Measurements from ENCODE around the gene POLG. TPM values are rescaled to one million over a fixed set of nuclear protein-coding genes. Genes with fewer than 3 reads are reported as not detected.
A peak's percentile ranks its signal among the peaks of the same experiment; 100 is the strongest.

Gene POLG
- total and polyA plus RNA-seq, 2 experiments from 2014 or later: 28.8 to 74.1 TPM

DNA sequence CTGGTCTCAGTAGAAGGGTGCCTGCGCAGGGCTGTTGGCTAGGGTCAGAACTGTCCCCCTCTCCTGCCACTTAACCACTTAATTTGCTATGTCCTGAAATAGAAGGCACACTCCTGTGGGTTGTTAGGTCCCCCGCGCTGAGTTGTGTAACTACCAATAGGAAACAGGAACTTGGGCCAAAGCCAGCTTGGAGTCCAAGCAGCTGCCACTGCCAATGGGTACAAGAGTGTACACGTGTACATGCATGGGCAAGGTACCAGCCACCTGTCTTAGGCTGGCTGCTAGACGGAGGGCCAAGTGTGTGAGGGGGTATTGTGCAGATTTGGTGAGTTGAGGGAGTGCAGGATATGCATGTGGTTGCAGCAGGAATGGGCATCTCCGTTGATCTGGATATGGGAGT is 29.7 kb upstream of the POLG start:
- Mint-ChIP-seq H3K4me3 (no peak overlapping the region), H3K4me1 (peaks cover 31% of the 10 kb centered on the region), H3K27me3 (ENCODE audit: insufficient read depth, low read depth, poor library complexity) (peaks cover 97% of the 10 kb centered on the region), H3K9me3 (peaks cover 8% of the 10 kb centered on the region; the same call in 2 of the 3 replicates), H3K27ac (no peak overlapping the region), H3K36me3 (ENCODE audit: low read depth) (peaks cover 3% of the 10 kb centered on the region; the same call in 1 of the 3 replicates)
- peaks cover 29% of the 10 kb centered on the region for H4K20me1 ChIP-seq (replicated peaks; ENCODE audit: insufficient read depth)
- no peak overlapping the region for H3K27ac ChIP-seq (ENCODE audit: low read depth)
- H3K4me3 ChIP-seq: no peak overlapping the region
- no peaks in the 10 kb centered on the region; the same call in 1 of the 2 replicates for H3K36me3 ChIP-seq (ENCODE audit: insufficient read depth)
- H3K9me2 ChIP-seq (ENCODE audit: insufficient read depth): no peaks in the 10 kb centered on the region
- H3K27me3 ChIP-seq (ENCODE audit: insufficient read depth): peaks cover 100% of the 10 kb centered on the region
- H3K4me1 ChIP-seq (ENCODE audit: insufficient read depth): peaks cover 34% of the 10 kb centered on the region
- no peak overlapping the region for H3K4me2 ChIP-seq
- H3K79me2 ChIP-seq (replicated peaks; ENCODE audit: insufficient read depth): no peaks in the 10 kb centered on the region
- no peak for ATAC-seq
- peaks cover 18% of the 10 kb centered on the region; the same call in 1 of the 2 replicates for H3F3A ChIP-seq (replicated peaks; ENCODE audit: low read depth)
- H2AFZ ChIP-seq: no peak overlapping the region
- DNase-seq (ENCODE audit: low spot score): no peak
- peak; percentile 73 for TF ChIP-seq EZH2 (IDR thresholded peaks at IDR 0.05; ENCODE audit: low read depth, unreplicated experiment)
- TF ChIP-seq ZNF331 (CRISPR knock-in tag; IDR thresholded peaks at IDR 0.05; ENCODE audit: low read depth): no peak
- TF ChIP-seq EZH2phosphoT487 (IDR thresholded peaks at IDR 0.05; ENCODE audit: unreplicated experiment): peak; percentile 52

DNA sequence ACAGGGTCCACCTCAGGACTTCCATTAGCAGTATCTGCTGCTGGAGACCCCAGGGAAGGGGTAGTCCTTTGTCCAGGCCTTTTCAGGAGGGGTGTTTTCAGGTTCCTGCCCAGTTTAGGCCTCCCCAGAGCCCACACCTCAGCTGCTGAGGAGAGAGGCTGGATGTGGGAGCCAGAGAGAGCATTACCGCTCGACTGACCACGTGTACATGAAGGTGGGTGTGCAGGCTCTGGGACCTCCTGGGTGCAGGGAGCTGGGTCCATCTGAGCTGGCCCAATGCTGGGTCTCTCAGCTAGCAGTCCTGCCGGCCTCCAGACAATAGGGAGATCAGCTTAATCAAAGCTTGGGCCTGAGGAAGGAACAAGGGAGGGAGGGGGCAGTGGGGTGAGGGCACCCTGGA is 29.1 kb upstream of the POLG start:
- Histone ChIP-seq H3K9me2 (ENCODE audit: insufficient read depth) (no peaks in the 10 kb centered on the region), H3K4me1 (ENCODE audit: insufficient read depth) (peaks cover 28% of the 10 kb centered on the region; the same call in 1 of the 2 replicates), H3K4me2 (no peak overlapping the region), H3K79me2 (replicated peaks; ENCODE audit: insufficient read depth) (no peaks in the 10 kb centered on the region), H3K4me3 (no peak overlapping the region), H4K20me1 (replicated peaks; ENCODE audit: insufficient read depth) (peaks cover 25% of the 10 kb centered on the region), H3K27ac (ENCODE audit: low read depth) (no peak overlapping the region), H2AFZ (no peak overlapping the region), H3F3A (replicated peaks; ENCODE audit: low read depth) (peaks cover 15% of the 10 kb centered on the region; the same call in 1 of the 2 replicates), H3K36me3 (ENCODE audit: insufficient read depth) (no peaks in the 10 kb centered on the region; the same call in 1 of the 2 replicates), H3K27me3 (ENCODE audit: insufficient read depth) (peaks cover 100% of the 10 kb centered on the region)
- Mint-ChIP-seq H3K9me3 (peaks cover 8% of the 10 kb centered on the region; the same call in 2 of the 3 replicates), H3K36me3 (ENCODE audit: low read depth) (peaks cover 3% of the 10 kb centered on the region; the same call in 1 of the 3 replicates), H3K27me3 (ENCODE audit: insufficient read depth, low read depth, poor library complexity) (peaks cover 97% of the 10 kb centered on the region), H3K27ac (no peak overlapping the region), H3K4me1 (peaks cover 26% of the 10 kb centered on the region), H3K4me3 (no peak overlapping the region)
- no peak for ATAC-seq
- no peak for DNase-seq (ENCODE audit: low spot score)
- TF ChIP-seq EZH2 (IDR thresholded peaks at IDR 0.05; ENCODE audit: low read depth, unreplicated experiment) (no peak), ZNF462 (CRISPR knock-in tag; IDR thresholded peaks at IDR 0.05) (no peak), NANOG (IDR thresholded peaks at IDR 0.05; ENCODE audit: borderline replicate concordance) (no peak), EZH2phosphoT487 (IDR thresholded peaks at IDR 0.05; ENCODE audit: unreplicated experiment) (no peak), REST (IDR thresholded peaks at IDR 0.05; ENCODE audit: unreplicated experiment) (no peak)
- TF ChIP-seq, protein P1, sequence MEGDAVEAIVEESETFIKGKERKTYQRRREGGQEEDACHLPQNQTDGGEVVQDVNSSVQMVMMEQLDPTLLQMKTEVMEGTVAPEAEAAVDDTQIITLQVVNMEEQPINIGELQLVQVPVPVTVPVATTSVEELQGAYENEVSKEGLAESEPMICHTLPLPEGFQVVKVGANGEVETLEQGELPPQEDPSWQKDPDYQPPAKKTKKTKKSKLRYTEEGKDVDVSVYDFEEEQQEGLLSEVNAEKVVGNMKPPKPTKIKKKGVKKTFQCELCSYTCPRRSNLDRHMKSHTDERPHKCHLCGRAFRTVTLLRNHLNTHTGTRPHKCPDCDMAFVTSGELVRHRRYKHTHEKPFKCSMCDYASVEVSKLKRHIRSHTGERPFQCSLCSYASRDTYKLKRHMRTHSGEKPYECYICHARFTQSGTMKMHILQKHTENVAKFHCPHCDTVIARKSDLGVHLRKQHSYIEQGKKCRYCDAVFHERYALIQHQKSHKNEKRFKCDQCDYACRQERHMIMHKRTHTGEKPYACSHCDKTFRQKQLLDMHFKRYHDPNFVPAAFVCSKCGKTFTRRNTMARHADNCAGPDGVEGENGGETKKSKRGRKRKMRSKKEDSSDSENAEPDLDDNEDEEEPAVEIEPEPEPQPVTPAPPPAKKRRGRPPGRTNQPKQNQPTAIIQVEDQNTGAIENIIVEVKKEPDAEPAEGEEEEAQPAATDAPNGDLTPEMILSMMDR (conservative IDR thresholded peaks at IDR 0.05; ENCODE audit: low read depth in 2 of 2): no peak
- TF ChIP-seq, protein P2, sequence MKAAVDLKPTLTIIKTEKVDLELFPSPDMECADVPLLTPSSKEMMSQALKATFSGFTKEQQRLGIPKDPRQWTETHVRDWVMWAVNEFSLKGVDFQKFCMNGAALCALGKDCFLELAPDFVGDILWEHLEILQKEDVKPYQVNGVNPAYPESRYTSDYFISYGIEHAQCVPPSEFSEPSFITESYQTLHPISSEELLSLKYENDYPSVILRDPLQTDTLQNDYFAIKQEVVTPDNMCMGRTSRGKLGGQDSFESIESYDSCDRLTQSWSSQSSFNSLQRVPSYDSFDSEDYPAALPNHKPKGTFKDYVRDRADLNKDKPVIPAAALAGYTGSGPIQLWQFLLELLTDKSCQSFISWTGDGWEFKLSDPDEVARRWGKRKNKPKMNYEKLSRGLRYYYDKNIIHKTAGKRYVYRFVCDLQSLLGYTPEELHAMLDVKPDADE (IDR thresholded peaks at IDR 0.05): no peak

Data from GM23338 (cell line).